HCT116 (cell line): Measurements from ENCODE around the gene CPEB2. TPM values are rescaled to one million over a fixed set of nuclear protein-coding genes. Genes with fewer than 3 reads are reported as not detected.

ENCODE experiments used
- ATAC-seq: fragments of 200-7000 bp; cut with Tn5 transposase; 2 replicates; pipeline ENCODE4 v1.9.1; 2020; ENCODE audit warnings: mild to moderate bottlenecking, moderate library complexity
- BruUV-seq: library from RNA; stranded (reverse); fragments of 400-500 nt; replicated peaks from 2 replicates; lab custom pipeline; 2021; lab: Mats Ljungman, UMichigan
- CTCF ChIA-PET: fragments of 300-600 bp; sonication (Branson Sonifier 250); formaldehyde crosslinking; loops from one replicate; lab custom pipeline; 2021; ENCODE audit warnings: antibody characterized with exemption; lab: Charles Lee
- POLR2A ChIA-PET: fragments of 300-600, 350-600 bp; sonication (Branson Sonifier 250); formaldehyde crosslinking; loops from one replicate; lab custom pipeline; 2021; ENCODE audit warnings: antibody characterized with exemption; lab: Charles Lee
- RAD21 ChIA-PET, 2 experiments: fragments of 300-600 bp; sonication (Branson Sonifier 250); formaldehyde crosslinking; loops; one replicate each; lab custom pipeline; 2023; ENCODE audit warnings: low total read pairs in 2 of 2; ENCODE audit not compliant: uncharacterized antibody in 2 of 2, unreplicated experiment in 2 of 2, low non-redundant PET in 1 of 2; lab: Charles Lee
- DNase-seq: peaks from one replicate; pipeline ENCODE4 v3.0.0-alpha.2; 2010; ENCODE audit warnings: low read depth, low spot score
- H2AFZ ChIP-seq: fragments of 200-600 bp; shearing (Covaris generic), sonication (generic); 2 replicates; pipeline ENCODE4 v1.6.1; 2017; ENCODE audit warnings: low read depth, mixed run types, mixed read lengths, antibody characterized with exemption, low read length; ENCODE audit not compliant: poor library complexity, severe bottlenecking
- H3K27ac ChIP-seq: 2 replicates; pipeline ENCODE4 v1.5.1; 2012; ENCODE audit warnings: low read depth, low read length
- H3K27me3 ChIP-seq: fragments of 200-600 bp; sonication (generic); 2 replicates; pipeline ENCODE4 v1.6.1; 2016; ENCODE audit warnings: mixed run types, low read length, mixed read lengths; ENCODE audit not compliant: insufficient read depth
- H3K36me3 ChIP-seq, 2 experiments: fragments of 200-500 bp in 1 of 2; fragments of 200-600 bp in 1 of 2; sonication (Bioruptor generic) in 1 of 2; sonication (generic) in 1 of 2; 2 replicates each; pipeline versions ENCODE4 v1.5.1 to v1.6.1; 2014 to 2016; ENCODE audit warnings: low read length in 2 of 2, inconsistent platforms in 1 of 2, mixed read lengths in 1 of 2, mixed run types in 1 of 2; ENCODE audit not compliant: insufficient read depth in 2 of 2, control insufficient read depth in 1 of 2
- H3K4me1 ChIP-seq, 2 experiments: fragments of 200-600 bp in 1 of 2; sonication (generic) in 1 of 2; 2 replicates each; pipeline versions ENCODE4 v1.5.1 to v1.6.1; 2012 to 2017; ENCODE audit warnings: low read length in 2 of 2, inconsistent platforms in 1 of 2, mild to moderate bottlenecking in 1 of 2, mixed read lengths in 1 of 2, mixed run types in 1 of 2, moderate library complexity in 1 of 2; ENCODE audit not compliant: insufficient read depth in 2 of 2, control insufficient read depth in 1 of 2
- H3K4me2 ChIP-seq: fragments of 200-600 bp; sonication (generic); 2 replicates; pipeline ENCODE4 v1.6.1; 2017; ENCODE audit warnings: mixed run types, low read length, mixed read lengths
- H3K4me3 ChIP-seq, 2 experiments: fragments of 200-600 bp in 1 of 2; sonication (generic) in 1 of 2; replicated peaks in 1 of 2; 2 replicates each; pipeline ENCODE4 v1.5.1; 2011 to 2016; ENCODE audit warnings: low read length in 2 of 2, control low read depth in 1 of 2, low read depth in 1 of 2, mild to moderate bottlenecking in 1 of 2, mixed read lengths in 1 of 2, mixed run types in 1 of 2
- H3K79me2 ChIP-seq: fragments of 200-600 bp; sonication (generic); 2 replicates; pipeline ENCODE4 v1.6.1; 2017; ENCODE audit warnings: mild to moderate bottlenecking, mixed run types, low read length, moderate library complexity, mixed read lengths; ENCODE audit not compliant: insufficient read depth
- H3K9ac ChIP-seq: fragments of 200-600 bp; sonication (generic); 2 replicates; pipeline ENCODE4 v1.6.1; 2016; ENCODE audit warnings: low read length, mixed read lengths
- H3K9me2 ChIP-seq: fragments of 200-600 bp; sonication (generic), shearing (Covaris generic); 2 replicates; pipeline ENCODE4 v1.6.1; 2017; ENCODE audit warnings: mixed run types, mild to moderate bottlenecking, moderate library complexity; ENCODE audit not compliant: insufficient read depth
- H3K9me3 ChIP-seq, 2 experiments: fragments of 200-500 bp in 1 of 2; fragments of 200-600 bp in 1 of 2; sonication (Bioruptor generic) in 1 of 2; sonication (generic) in 1 of 2; 2 replicates each; pipeline ENCODE4 v1.6.1; 2014 to 2017; ENCODE audit warnings: low read length in 2 of 2, mixed read lengths in 2 of 2, inconsistent platforms in 1 of 2, low read depth in 1 of 2, mild to moderate bottlenecking in 1 of 2, mixed run types in 1 of 2, moderate library complexity in 1 of 2; ENCODE audit not compliant: control insufficient read depth in 1 of 2, insufficient read depth in 1 of 2
- H4K20me1 ChIP-seq: fragments of 200-600 bp; sonication (generic), shearing (Covaris generic); 2 replicates; pipeline ENCODE4 v1.6.1; 2017; ENCODE audit warnings: mixed run types, mild to moderate bottlenecking, moderate library complexity; ENCODE audit not compliant: insufficient read depth
- ATF3 ChIP-seq: IDR thresholded peaks from 2 replicates; pipeline ENCODE4 v1.6.1; 2012
- CEBPB ChIP-seq: IDR thresholded peaks from 2 replicates; pipeline ENCODE4 v1.6.1; 2012; ENCODE audit warnings: low read depth
- CTCF ChIP-seq, 3 experiments: fragments of 200-600 bp in 1 of 3; sonication (generic) in 1 of 3; IDR thresholded peaks in 2 of 3; conservative IDR thresholded peaks in 1 of 3; 2 replicates each; pipeline ENCODE4 v1.5.1; 2012 to 2017; ENCODE audit warnings: low read depth in 2 of 3, low read length in 2 of 3, antibody characterized with exemption in 1 of 3, borderline replicate concordance in 1 of 3, control low read depth in 1 of 3, mild to moderate bottlenecking in 1 of 3, mixed read lengths in 1 of 3, mixed run types in 1 of 3, moderate library complexity in 1 of 3; ENCODE audit not compliant: insufficient read depth in 1 of 3
- ELF1 ChIP-seq: IDR thresholded peaks from 2 replicates; pipeline ENCODE4 v1.6.1; 2012; ENCODE audit warnings: low read depth, borderline replicate concordance
- EZH2 ChIP-seq: fragments of 200-600 bp; sonication (generic); IDR thresholded peaks from 2 replicates; pipeline ENCODE4 v1.6.1; 2017; ENCODE audit warnings: antibody characterized with exemption, mixed run types
- EZH2phosphoT487 ChIP-seq: fragments of 200-600 bp; IDR thresholded peaks from 2 replicates; pipeline ENCODE4 v1.6.1; 2018; ENCODE audit warnings: antibody characterized with exemption, borderline replicate concordance
- FOSL1 ChIP-seq: IDR thresholded peaks from 2 replicates; pipeline ENCODE4 v1.6.1; 2012; ENCODE audit warnings: low read depth
- JUND ChIP-seq: IDR thresholded peaks from 2 replicates; pipeline ENCODE4 v1.6.1; 2012
- MAX ChIP-seq: IDR thresholded peaks from 2 replicates; pipeline ENCODE4 v1.6.1; 2012
- POLR2A ChIP-seq: IDR thresholded peaks from 2 replicates; pipeline ENCODE4 v1.7.0; 2011; ENCODE audit warnings: borderline replicate concordance; ENCODE audit not compliant: insufficient read depth, insufficient read length; ENCODE audit errors: extremely low read depth
- RAD21 ChIP-seq: IDR thresholded peaks from 2 replicates; pipeline ENCODE4 v1.6.1; 2012; ENCODE audit warnings: low read depth, mild to moderate bottlenecking
- REST ChIP-seq: IDR thresholded peaks from 2 replicates; pipeline ENCODE4 v1.6.1; 2012; ENCODE audit warnings: low read depth
- SIN3A ChIP-seq: IDR thresholded peaks from 2 replicates; pipeline ENCODE4 v1.6.1; 2012; ENCODE audit warnings: low read depth
- SP1 ChIP-seq: IDR thresholded peaks from 2 replicates; pipeline ENCODE4 v1.6.1; 2012; ENCODE audit warnings: low read depth
- SRF ChIP-seq: IDR thresholded peaks from 2 replicates; pipeline ENCODE4 v1.6.1; 2012; ENCODE audit warnings: low read depth
- TCF7L2 ChIP-seq: IDR thresholded peaks from 2 replicates; pipeline ENCODE4 v1.7.0; 2011; ENCODE audit warnings: borderline replicate concordance, inconsistent platforms; ENCODE audit not compliant: insufficient read depth, insufficient read length; ENCODE audit errors: extremely low read depth
- YY1 ChIP-seq: IDR thresholded peaks from 2 replicates; pipeline ENCODE4 v1.6.1; 2011; ENCODE audit warnings: low read length, low read depth, moderate library complexity, mild to moderate bottlenecking; ENCODE audit not compliant: insufficient replicate concordance; ENCODE audit errors: extremely low read depth
- ZBTB33 ChIP-seq: IDR thresholded peaks from 2 replicates; pipeline ENCODE4 v1.6.1; 2011; ENCODE audit warnings: mild to moderate bottlenecking, low read length, moderate library complexity; ENCODE audit not compliant: insufficient replicate concordance; ENCODE audit errors: extremely low read depth
- ZNF274 ChIP-seq: fragments of 200-500 bp; sonication (Bioruptor generic); IDR thresholded peaks from 2 replicates; pipeline ENCODE4 v1.6.1; 2014; ENCODE audit warnings: mild to moderate bottlenecking, low read depth, low read length, inconsistent platforms
- intact Hi-C: fragments of 100-400 bp; cut with micrococcal nuclease; formaldehyde crosslinking; loops from 2 replicates; pipeline ENCODE4 v1.10.0; 2022
- total RNA-seq: library from RNA; stranded (reverse); gene quantifications from one replicate; pipeline ENCODE4 v1.2.1, GENCODE V29; 2021; ENCODE audit not compliant: unreplicated experiment

Gene CPEB2
- total RNA-seq, 1 experiment from 2014 or later, result 1.3 TPM

GRCh38 chr4:15031993-15032675 lies 29.9 kb downstream of the CPEB2 start:
- Histone ChIP-seq H3K27me3 (no peaks in the 10 kb centered on the region), H3K79me2 (no peaks in the 10 kb centered on the region), H3K4me3 (no peak overlapping the region), H3K4me2 (no peak overlapping the region), H2AFZ (no peak overlapping the region), H3K9me2 (no peaks in the 10 kb centered on the region), H3K4me1 (no peaks in the 10 kb centered on the region), H3K9ac (no peak overlapping the region), H3K27ac (no peak overlapping the region), H4K20me1 (no peaks in the 10 kb centered on the region), H3K36me3 (no peaks in the 10 kb centered on the region), H3K9me3 (no peaks in the 10 kb centered on the region)
- TF ChIP-seq SRF (no peak), REST (no peak), ELF1 (no peak), RAD21 (no peak), JUND (no peak), EZH2phosphoT487 (no peak), TCF7L2 (no peak), ZBTB33 (no peak), SP1 (no peak), YY1 (no peak), CEBPB (no peak), FOSL1 (no peak), SIN3A (no peak), CTCF (IDR thresholded peaks at IDR 0.05 in 2 of 3, conservative IDR thresholded peaks at IDR 0.05 in 1 of 3; ENCODE audit: borderline replicate concordance in 1 of 3, insufficient read depth in 1 of 3, low read depth in 2 of 3, low read length in 2 of 3) (no peak), ZNF274 (no peak), ATF3 (no peak), MAX (no peak), POLR2A (no peak), EZH2 (no peak)
- POLR2A ChIA-PET, result no interaction called here
- CTCF ChIA-PET, result interaction anchor here (1.6 kb wide), 1 partner anchor 11 kb away, joined by 3 read pairs; no protein-coding TSS in a partner anchor
- ATAC-seq (no peak), DNase-seq (no peak)
- BruUV-seq, result no TSS peak
- intact Hi-C loops, result no loop called here
- RAD21 ChIA-PET, result no interaction called here
